ENCODE data around the gene FRAT2. TPM values are rescaled to one million over a fixed set of nuclear protein-coding genes. Genes with fewer than 3 reads are reported as not detected.

Gene FRAT2
- total and polyA plus RNA-seq, 2 of the 4 experiments (the other 2 are of a cell fraction): 2.0 to 2.5 TPM

DNA sequence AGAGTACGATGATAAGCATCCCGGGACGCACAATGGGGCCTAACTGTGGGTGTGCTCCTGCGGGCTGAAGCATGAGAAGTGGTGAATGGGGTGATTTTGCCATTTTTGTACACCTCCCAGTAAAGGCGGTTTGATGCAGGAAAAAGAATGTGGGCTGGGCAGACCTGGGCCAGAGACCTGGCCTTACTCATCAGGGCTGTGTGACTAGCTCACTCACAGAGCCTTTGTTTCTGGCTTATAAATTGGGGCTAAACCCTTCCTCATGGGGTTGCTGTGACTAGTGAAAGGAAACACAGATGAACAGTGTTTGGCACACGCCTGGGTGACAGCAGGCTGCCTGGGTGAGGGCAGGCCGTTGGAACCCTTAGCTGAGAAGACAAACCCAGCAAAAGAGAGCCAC lies 48.6 kb upstream of the FRAT2 start:
- H4K5ac ChIP-seq (ENCODE audit: low read depth, low read length): no peak overlapping the region
- no peak for ATAC-seq (ENCODE audit: low read depth)
- in situ Hi-C loops (cut with MboI; ENCODE audit: low sequenced_read_pairs) (no loop called here), intact Hi-C loops (cut with micrococcal nuclease) (no loop called here), dilution Hi-C loops (cut with HindIII; ENCODE audit: low sequenced_read_pairs, unreplicated experiment) (no loop called here)
- H3K9me3 ChIP-seq (ENCODE audit: control insufficient read depth, insufficient read depth, low read length): no peaks in the 10 kb centered on the region
- TF ChIP-seq RAD21 (IDR thresholded peaks at IDR 0.05; ENCODE audit: low read length) (no peak), SMC3 (IDR thresholded peaks at IDR 0.05; ENCODE audit: low read depth, low read length) (no peak), CEBPB (IDR thresholded peaks at IDR 0.05; ENCODE audit: low read depth, low read length) (no peak), BHLHE40 (IDR thresholded peaks at IDR 0.05; ENCODE audit: low read depth, low read length) (no peak), MAFK (IDR thresholded peaks at IDR 0.05; ENCODE audit: low read depth, low read length) (no peak), RFX5 (IDR thresholded peaks at IDR 0.05; ENCODE audit: low read depth, low read length) (no peak), MAZ (IDR thresholded peaks at IDR 0.05; ENCODE audit: borderline replicate concordance, low read depth, low read length) (no peak), RCOR1 (IDR thresholded peaks at IDR 0.05; ENCODE audit: insufficient replicate concordance, low read length) (no peak), POLR2A (IDR thresholded peaks at IDR 0.05; ENCODE audit: low read depth, low read length) (no peak)
- TF ChIP-seq, protein P1, sequence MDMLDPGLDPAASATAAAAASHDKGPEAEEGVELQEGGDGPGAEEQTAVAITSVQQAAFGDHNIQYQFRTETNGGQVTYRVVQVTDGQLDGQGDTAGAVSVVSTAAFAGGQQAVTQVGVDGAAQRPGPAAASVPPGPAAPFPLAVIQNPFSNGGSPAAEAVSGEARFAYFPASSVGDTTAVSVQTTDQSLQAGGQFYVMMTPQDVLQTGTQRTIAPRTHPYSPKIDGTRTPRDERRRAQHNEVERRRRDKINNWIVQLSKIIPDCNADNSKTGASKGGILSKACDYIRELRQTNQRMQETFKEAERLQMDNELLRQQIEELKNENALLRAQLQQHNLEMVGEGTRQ (IDR thresholded peaks at IDR 0.05; ENCODE audit: low read depth, low read length): no peak
- TF ChIP-seq, protein P2, sequence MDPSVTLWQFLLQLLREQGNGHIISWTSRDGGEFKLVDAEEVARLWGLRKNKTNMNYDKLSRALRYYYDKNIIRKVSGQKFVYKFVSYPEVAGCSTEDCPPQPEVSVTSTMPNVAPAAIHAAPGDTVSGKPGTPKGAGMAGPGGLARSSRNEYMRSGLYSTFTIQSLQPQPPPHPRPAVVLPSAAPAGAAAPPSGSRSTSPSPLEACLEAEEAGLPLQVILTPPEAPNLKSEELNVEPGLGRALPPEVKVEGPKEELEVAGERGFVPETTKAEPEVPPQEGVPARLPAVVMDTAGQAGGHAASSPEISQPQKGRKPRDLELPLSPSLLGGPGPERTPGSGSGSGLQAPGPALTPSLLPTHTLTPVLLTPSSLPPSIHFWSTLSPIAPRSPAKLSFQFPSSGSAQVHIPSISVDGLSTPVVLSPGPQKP (IDR thresholded peaks at IDR 0.05; ENCODE audit: borderline replicate concordance, low read depth, low read length): no peak
- TF ChIP-seq, protein P3, sequence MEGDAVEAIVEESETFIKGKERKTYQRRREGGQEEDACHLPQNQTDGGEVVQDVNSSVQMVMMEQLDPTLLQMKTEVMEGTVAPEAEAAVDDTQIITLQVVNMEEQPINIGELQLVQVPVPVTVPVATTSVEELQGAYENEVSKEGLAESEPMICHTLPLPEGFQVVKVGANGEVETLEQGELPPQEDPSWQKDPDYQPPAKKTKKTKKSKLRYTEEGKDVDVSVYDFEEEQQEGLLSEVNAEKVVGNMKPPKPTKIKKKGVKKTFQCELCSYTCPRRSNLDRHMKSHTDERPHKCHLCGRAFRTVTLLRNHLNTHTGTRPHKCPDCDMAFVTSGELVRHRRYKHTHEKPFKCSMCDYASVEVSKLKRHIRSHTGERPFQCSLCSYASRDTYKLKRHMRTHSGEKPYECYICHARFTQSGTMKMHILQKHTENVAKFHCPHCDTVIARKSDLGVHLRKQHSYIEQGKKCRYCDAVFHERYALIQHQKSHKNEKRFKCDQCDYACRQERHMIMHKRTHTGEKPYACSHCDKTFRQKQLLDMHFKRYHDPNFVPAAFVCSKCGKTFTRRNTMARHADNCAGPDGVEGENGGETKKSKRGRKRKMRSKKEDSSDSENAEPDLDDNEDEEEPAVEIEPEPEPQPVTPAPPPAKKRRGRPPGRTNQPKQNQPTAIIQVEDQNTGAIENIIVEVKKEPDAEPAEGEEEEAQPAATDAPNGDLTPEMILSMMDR (conservative IDR thresholded peaks at IDR 0.05; ENCODE audit: low read depth, low read length): no peak
- no peak overlapping the region for H3K4ac ChIP-seq (ENCODE audit: low read depth, low read length)
- no peak overlapping the region for H4K91ac ChIP-seq (ENCODE audit: insufficient read depth, low read depth, low read length)
- no peak overlapping the region for H3K4me2 ChIP-seq (ENCODE audit: low read depth, low read length)
- no peak overlapping the region for H2BK120ac ChIP-seq (ENCODE audit: low read depth, low read length)
- CTCF ChIA-PET: no interaction called here
- no peak overlapping the region for H3K9ac ChIP-seq (ENCODE audit: low read depth, low read length)
- H3K36me3 ChIP-seq (ENCODE audit: control insufficient read depth, insufficient read depth, low read length): peaks cover 27% of the 10 kb centered on the region
- no peak overlapping the region for H2BK20ac ChIP-seq (ENCODE audit: low read depth, low read length)
- no peak overlapping the region for H4K8ac ChIP-seq (ENCODE audit: low read depth in 2 of 2, low read length in 2 of 2)
- no peaks in the 10 kb centered on the region; the same call in 1 of the 2 replicates for H3K9me1 ChIP-seq (ENCODE audit: insufficient read depth, low read length)
- DNase-seq: no peak
- no peak overlapping the region for H2AFZ ChIP-seq (replicated peaks; ENCODE audit: low read length, poor library complexity)
- 100% methylated on average over 3 of the region's 7 CpGs; no CpG with 5 or more reads in 1 of the 2 experiments for WGBS, 2 experiments (ENCODE audit: extremely low coverage in 2 of 2, insufficient read length in 1 of 2)
- no peak overlapping the region for H2BK15ac ChIP-seq (ENCODE audit: low read depth, low read length)
- no peaks in the 10 kb centered on the region for H4K20me1 ChIP-seq (ENCODE audit: insufficient read depth, low read length)
- no peak overlapping the region for H3K18ac ChIP-seq (ENCODE audit: low read depth, low read length)
- H3K79me1 ChIP-seq (ENCODE audit: low read depth in 1 of 2, low read length in 2 of 2): no peaks in the 10 kb centered on the region; a peak in 1 of 4 replicates
- no peaks in the 10 kb centered on the region for H3K27me3 ChIP-seq (ENCODE audit: control insufficient read depth, insufficient read depth, low read length)
- no peak overlapping the region for H2AK5ac ChIP-seq (ENCODE audit: low read depth, low read length)
- H3K27ac ChIP-seq (ENCODE audit: insufficient read depth, low read length): no peak overlapping the region
- no peak overlapping the region for H3K14ac ChIP-seq (replicated peaks; ENCODE audit: low read depth, low read length)
- POLR2A ChIA-PET (ENCODE audit: unreplicated experiment): no interaction called here
- H3K23ac ChIP-seq (ENCODE audit: low read depth, low read length): no peak overlapping the region
- no peak overlapping the region for H2AK9ac ChIP-seq (replicated peaks; ENCODE audit: low read depth, low read length, poor library complexity)
- H2BK5ac ChIP-seq (ENCODE audit: low read depth, low read length, poor library complexity, severe bottlenecking): no peak overlapping the region
- no peak overlapping the region for H3K4me3 ChIP-seq (ENCODE audit: insufficient read depth, low read depth, low read length)
- H3K4me1 ChIP-seq (ENCODE audit: control insufficient read depth, insufficient read depth, low read length): no peaks in the 10 kb centered on the region
- no peak overlapping the region for H3K56ac ChIP-seq (ENCODE audit: extremely low read depth, insufficient read depth, low read length)
- no TSS peak for BruUV-seq (replicated peaks)
